Body of pancreas (tissue), 4 donors: ENCODE measurements around the gene IPPK. TPM values are rescaled to one million over a fixed set of nuclear protein-coding genes. Genes with fewer than 3 reads are reported as not detected.

Source experiments
- ATAC-seq: fragments of 150-250 bp; one replicate; pipeline ENCODE4 v1.9.1; 2016
- DNase-seq, 4 donors: peaks; one replicate each; pipeline ENCODE4 v3.0.0-alpha.2; 2019
- H3K27ac ChIP-seq, 4 donors: fragments of 200-600 bp; sonication (generic); 1 replicate in 3 of 4; 2 replicates in 1 of 4; pipeline versions ENCODE4 v1.5.1 to v1.6.1; 2016 to 2019; ENCODE audit warnings: mild to moderate bottlenecking in 1 of 4, mixed read lengths in 1 of 4, moderate library complexity in 1 of 4
- H3K27me3 ChIP-seq, 2 donors: fragments of 200-600 bp; sonication (generic); one replicate each; pipeline ENCODE4 v1.6.0; 2016; ENCODE audit warnings: mild to moderate bottlenecking in 1 of 2
- H3K36me3 ChIP-seq, 2 donors: fragments of 200-600 bp; sonication (generic); replicated peaks in 1 of 2; 2 replicates each; pipeline ENCODE4 v1.5.1; 2016; ENCODE audit warnings: low read depth in 2 of 2; ENCODE audit not compliant: insufficient read depth in 1 of 2
- H3K4me1 ChIP-seq: fragments of 200-600 bp; sonication (generic); one replicate; pipeline ENCODE4 v1.6.0; 2016
- H3K4me3 ChIP-seq, 2 donors: fragments of 200-600 bp; sonication (generic); 1 replicate in 1 of 2; 2 replicates in 1 of 2; pipeline ENCODE4 v1.5.1; 2016 to 2019
- H3K9me3 ChIP-seq, 3 donors: fragments of 200-600 bp; sonication (generic); 1 replicate in 2 of 3; 2 replicates in 1 of 3; pipeline ENCODE4 v1.5.1; 2016
- POLR2A ChIP-seq, 3 donors: fragments of 450-650 bp; IDR thresholded peaks; one replicate each; pipeline ENCODE4 v1.6.1; 2016; ENCODE audit warnings: antibody characterized with exemption in 3 of 3, mild to moderate bottlenecking in 2 of 3
- WGBS, 2 donors: methylation state at CpG; one replicate each; pipeline ENCODE4 v1.1.5; 2017; 5-methylcytosine and 5-hydroxymethylcytosine counted together
- intact Hi-C: fragments of 100-400 bp; cut with DNase I; formaldehyde crosslinking; loops from one replicate; pipeline ENCODE4 v1.15.1; 2023
- total RNA-seq, 2 donors: library from RNA; depleted of rRNA; stranded (reverse); fragments of >200 nt; gene quantifications; one replicate each; pipeline ENCODE4 v1.1.0, GENCODE V29; 2016
- TF ChIP-seq, protein P1 (sequence below), 7 experiments: fragments of 450-650 bp in 4 of 7; fragments of 200-600 bp in 3 of 7; sonication (generic) in 3 of 7; IDR thresholded peaks; one replicate each; pipeline ENCODE4 v1.5.1; 2016 to 2019; ENCODE audit warnings: antibody characterized with exemption in 7 of 7

The IPPK gene
- total RNA-seq, 2 donors from 2014 or later = 2.9 to 6.3 TPM

DNA sequence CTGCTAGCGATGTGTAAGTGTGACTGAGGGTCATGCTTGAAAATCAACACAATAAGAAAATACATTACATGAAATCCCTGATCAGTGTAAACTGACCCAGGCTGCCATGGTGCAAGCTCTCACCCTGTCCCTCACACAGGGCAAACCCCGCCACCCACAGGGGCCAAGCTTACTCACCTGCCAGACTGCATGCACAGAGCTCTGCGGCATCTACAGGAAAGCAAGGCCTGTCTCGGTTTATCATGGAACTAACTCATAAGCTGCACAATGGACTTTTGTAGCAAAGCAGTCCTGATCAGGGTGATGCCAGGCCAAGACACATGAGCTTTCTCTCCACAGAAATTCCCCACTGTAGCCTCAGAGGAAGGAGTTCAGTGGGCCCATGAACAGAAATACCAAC, 9.7 kb downstream of the IPPK start:
- Histone ChIP-seq H3K27me3 (no peaks in the 10 kb centered on the region), H3K4me1 (no peaks in the 10 kb centered on the region), H3K36me3 (no peaks in the 10 kb centered on the region), H3K9me3 (no peaks in the 10 kb centered on the region), H3K4me3 (no peak overlapping the region), H3K27ac (no peak overlapping the region)
- no peak for DNase-seq
- intact Hi-C loops = no loop called here
- no peak for ATAC-seq
- WGBS, 2 donors = 83 to 85% methylated on average over 4 of the region's 4 CpGs
- TF ChIP-seq, protein P1, sequence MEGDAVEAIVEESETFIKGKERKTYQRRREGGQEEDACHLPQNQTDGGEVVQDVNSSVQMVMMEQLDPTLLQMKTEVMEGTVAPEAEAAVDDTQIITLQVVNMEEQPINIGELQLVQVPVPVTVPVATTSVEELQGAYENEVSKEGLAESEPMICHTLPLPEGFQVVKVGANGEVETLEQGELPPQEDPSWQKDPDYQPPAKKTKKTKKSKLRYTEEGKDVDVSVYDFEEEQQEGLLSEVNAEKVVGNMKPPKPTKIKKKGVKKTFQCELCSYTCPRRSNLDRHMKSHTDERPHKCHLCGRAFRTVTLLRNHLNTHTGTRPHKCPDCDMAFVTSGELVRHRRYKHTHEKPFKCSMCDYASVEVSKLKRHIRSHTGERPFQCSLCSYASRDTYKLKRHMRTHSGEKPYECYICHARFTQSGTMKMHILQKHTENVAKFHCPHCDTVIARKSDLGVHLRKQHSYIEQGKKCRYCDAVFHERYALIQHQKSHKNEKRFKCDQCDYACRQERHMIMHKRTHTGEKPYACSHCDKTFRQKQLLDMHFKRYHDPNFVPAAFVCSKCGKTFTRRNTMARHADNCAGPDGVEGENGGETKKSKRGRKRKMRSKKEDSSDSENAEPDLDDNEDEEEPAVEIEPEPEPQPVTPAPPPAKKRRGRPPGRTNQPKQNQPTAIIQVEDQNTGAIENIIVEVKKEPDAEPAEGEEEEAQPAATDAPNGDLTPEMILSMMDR (IDR thresholded peaks at IDR 0.05) = no peak
- no peak for TF ChIP-seq POLR2A (IDR thresholded peaks at IDR 0.05)

DNA sequence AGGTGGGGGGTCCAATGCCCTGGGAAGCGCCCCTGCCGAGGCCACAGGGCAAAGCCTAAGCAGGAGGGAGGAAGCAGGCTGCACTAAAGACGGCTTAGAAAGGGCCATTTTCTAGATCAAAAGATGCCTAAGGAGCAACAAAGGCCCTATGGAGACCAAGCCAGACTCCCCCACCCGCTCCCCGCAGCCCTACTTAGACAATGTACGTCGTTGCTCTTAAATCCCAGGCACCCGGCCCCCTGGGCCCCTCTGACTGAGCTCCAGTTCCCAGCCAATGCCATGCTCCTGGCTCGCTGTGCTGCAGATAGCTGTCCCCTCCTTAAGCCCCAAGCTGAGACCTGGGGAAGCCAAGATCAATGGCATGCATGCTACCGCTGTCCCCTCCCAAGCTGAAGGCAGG, 10.3 kb downstream of the IPPK start:
- H3K36me3 ChIP-seq = no peaks in the 10 kb centered on the region
- no peak overlapping the region for H3K4me3 ChIP-seq
- no peak overlapping the region for H3K27ac ChIP-seq
- no peaks in the 10 kb centered on the region for H3K27me3 ChIP-seq
- TF ChIP-seq, protein P1 (IDR thresholded peaks at IDR 0.05) = no peak
- TF ChIP-seq POLR2A (IDR thresholded peaks at IDR 0.05) = no peak
- no peaks in the 10 kb centered on the region for H3K4me1 ChIP-seq
- ATAC-seq = no peak
- H3K9me3 ChIP-seq = no peaks in the 10 kb centered on the region
- intact Hi-C loops = no loop called here
- WGBS, 2 donors = 76 to 81% methylated on average over 8 to 10 of the region's 10 CpGs
- DNase-seq = no peak

DNA sequence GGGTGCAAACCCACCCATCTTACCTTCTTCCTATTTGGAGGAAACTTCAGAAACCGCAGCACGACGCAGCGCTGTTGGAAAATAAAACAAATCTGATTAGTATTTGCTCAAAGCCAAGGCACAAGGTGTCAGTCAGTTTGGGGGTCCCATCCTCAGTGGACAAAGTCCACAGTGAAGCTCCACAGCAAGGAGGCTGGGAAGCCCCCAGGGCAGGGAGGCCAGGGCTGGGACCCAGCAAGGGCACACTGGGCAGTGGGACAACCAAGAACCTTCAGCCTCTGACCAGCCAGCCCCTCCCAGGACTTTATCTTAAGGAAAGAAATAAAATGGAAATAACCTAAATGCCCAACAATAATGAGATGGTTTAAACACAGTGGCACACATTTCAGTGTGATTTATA, 11.3 kb downstream of the IPPK start:
- TF ChIP-seq, protein P1 (IDR thresholded peaks at IDR 0.05) = no peak
- TF ChIP-seq POLR2A (IDR thresholded peaks at IDR 0.05) = no peak
- H3K27me3 ChIP-seq = no peaks in the 10 kb centered on the region
- WGBS, 2 donors = 95 to 100% methylated on average over 4 of the region's 4 CpGs
- H3K9me3 ChIP-seq = no peaks in the 10 kb centered on the region
- H3K4me1 ChIP-seq = no peaks in the 10 kb centered on the region
- no peak for DNase-seq
- intact Hi-C loops = no loop called here
- no peak overlapping the region for H3K4me3 ChIP-seq
- no peak for ATAC-seq
- no peaks in the 10 kb centered on the region for H3K36me3 ChIP-seq
- H3K27ac ChIP-seq = no peak overlapping the region

DNA sequence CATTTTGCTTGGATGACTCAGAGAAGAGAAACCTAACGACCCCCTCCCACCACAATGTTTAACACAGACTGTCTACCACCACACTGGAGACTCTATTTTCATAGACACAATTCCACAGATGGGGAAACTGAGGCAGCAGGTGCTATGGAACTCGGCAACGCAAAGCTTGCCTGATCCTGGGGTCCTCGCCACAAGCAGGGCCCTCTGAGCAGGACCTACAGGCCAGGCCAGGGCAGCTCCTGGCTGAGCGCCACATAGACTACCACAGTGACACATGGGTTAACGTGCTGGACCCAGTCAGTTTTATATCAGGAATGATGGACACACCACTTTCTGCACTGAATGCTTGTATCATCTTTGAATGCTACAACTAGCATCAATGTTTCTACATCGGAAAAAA, 11.8 kb downstream of the IPPK start:
- H3K4me1 ChIP-seq = no peaks in the 10 kb centered on the region
- ATAC-seq = no peak
- no peaks in the 10 kb centered on the region for H3K27me3 ChIP-seq
- H3K4me3 ChIP-seq = no peak overlapping the region
- no peak for TF ChIP-seq POLR2A (IDR thresholded peaks at IDR 0.05)
- TF ChIP-seq, protein P1 (IDR thresholded peaks at IDR 0.05) = no peak
- intact Hi-C loops = no loop called here
- no peaks in the 10 kb centered on the region for H3K36me3 ChIP-seq
- DNase-seq = no peak
- no peaks in the 10 kb centered on the region for H3K9me3 ChIP-seq
- H3K27ac ChIP-seq = no peak overlapping the region
- WGBS, 2 donors = 90 to 94% methylated on average over 7 of the region's 7 CpGs

DNA sequence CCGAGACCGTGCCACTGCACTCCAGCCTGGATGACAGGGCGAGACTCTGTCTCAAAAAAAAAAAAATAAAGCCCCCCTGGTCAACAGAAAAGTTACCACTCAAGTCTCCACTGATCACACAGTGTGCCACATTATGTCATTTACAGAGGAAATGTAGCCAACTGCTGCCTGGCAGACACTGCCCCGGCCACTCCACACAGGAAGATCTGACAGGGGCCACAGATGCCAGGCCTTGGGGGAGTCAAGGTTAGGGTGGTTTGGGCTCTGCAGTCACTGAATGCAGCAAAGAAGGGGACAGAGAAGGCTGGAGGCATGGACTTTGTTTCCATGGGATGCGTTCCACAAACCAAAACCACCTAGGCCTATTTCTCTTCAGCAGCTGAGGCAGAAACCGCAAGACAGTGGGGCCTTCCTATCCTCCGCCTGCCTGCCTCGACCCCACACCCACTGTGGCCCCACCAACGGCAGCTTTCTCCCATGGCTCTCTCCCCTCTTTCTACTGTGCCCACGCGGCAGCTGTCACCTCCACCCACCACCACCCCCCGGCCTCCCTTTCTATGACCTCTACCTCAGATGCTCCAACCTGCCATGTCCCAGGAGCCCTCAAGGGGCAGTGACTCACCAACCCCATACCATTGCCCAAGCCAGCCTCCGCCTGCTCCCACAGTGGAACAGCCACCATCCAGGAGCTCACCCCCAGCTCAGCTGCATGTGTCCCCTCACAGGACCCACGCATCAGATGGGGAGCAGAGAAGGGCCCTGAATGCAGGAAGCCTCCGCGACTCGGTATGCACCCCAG, 12.4 kb downstream of the IPPK start:
- TF ChIP-seq, protein P1 (IDR thresholded peaks at IDR 0.05) = no peak
- no peak for TF ChIP-seq POLR2A (IDR thresholded peaks at IDR 0.05)
- Histone ChIP-seq H3K36me3 (no peaks in the 10 kb centered on the region), H3K27me3 (no peaks in the 10 kb centered on the region), H3K27ac (no peak overlapping the region), H3K4me1 (no peaks in the 10 kb centered on the region), H3K4me3 (no peak overlapping the region), H3K9me3 (no peaks in the 10 kb centered on the region)
- intact Hi-C loops = no loop called here
- WGBS, 2 donors = 90 to 92% methylated on average over 17 of the region's 17 CpGs
- ATAC-seq = no peak
- DNase-seq = no peak
